GM20000 (cell line): ENCODE results near the gene UBQLN4.
A peak's percentile ranks its signal among the peaks of the same experiment; 100 is the strongest.

Source experiments
- DNase-seq: peaks from one replicate; pipeline ENCODE4 v3.0.0; 2012; ENCODE audit warnings: low spot score
- CTCF ChIP-seq: IDR thresholded peaks from 2 replicates; pipeline ENCODE4 v1.5.1; 2012; ENCODE audit warnings: mild to moderate bottlenecking, control low read depth; ENCODE audit errors: extremely low read depth, missing control alignments

Gene UBQLN4

GRCh38 chr1:156024801-156025200 is 28.8 kb downstream of the UBQLN4 start:
- DNase-seq, result no peak
- no peak for TF ChIP-seq CTCF

GRCh38 chr1:156021954-156022353 is 31.6 kb downstream of the UBQLN4 start:
- no peak for TF ChIP-seq CTCF
- DNase-seq, result no peak

- TF ChIP-seq CTCF, result no peak
- no peak for DNase-seq
Observed at GRCh38 chr1:156021093-156021428, 32.5 kb downstream of the UBQLN4 start.

- TF ChIP-seq CTCF, result no peak
- peak; percentile 93 for DNase-seq
Observed at GRCh38 chr1:156020293-156021092, 33.1 kb downstream of the UBQLN4 start, which contains the start of gene SSR2. Gene SSR2, minus strand, starts transcription at chr1:156020951. Its CDS starts 784 bp downstream, at chr1:156020167.

GRCh38 chr1:156019946-156020292 is 33.7 kb downstream of the UBQLN4 start:
- no peak for TF ChIP-seq CTCF
- DNase-seq, result no peak

- DNase-seq, result no peak
Observed at GRCh38 chr1:156014829-156015228, 38.8 kb downstream of the UBQLN4 start.

More at GRCh38 chr1:156014829-156015228, 38.8 kb downstream of the UBQLN4 start:
- TF ChIP-seq CTCF, result no peak
